ENCODE measurements around the gene RAB26.

Gene RAB26

GRCh38 chr16:2148714-2149629 is 547 bp downstream of the RAB26 start (continued):
- TF ChIP-seq KLF16 (tag by site-specific recombination; IDR thresholded peaks at IDR 0.05): no peak
- TF ChIP-seq KLF8 (tag by site-specific recombination; IDR thresholded peaks at IDR 0.05): no peak
- TF ChIP-seq ZBTB26 (tag by site-specific recombination; optimal IDR thresholded peaks at IDR 0.05): peak; percentile 55
- TF ChIP-seq ZBTB8A (tag by site-specific recombination; IDR thresholded peaks at IDR 0.05): 0 out of 2 replicates have a peak, but pooled peaks have one; percentile 19
- TF ChIP-seq ZNF623 (tag by site-specific recombination; IDR thresholded peaks at IDR 0.05): no peak
- TF ChIP-seq ZNF211 (tag by site-specific recombination; IDR thresholded peaks at IDR 0.05; ENCODE audit: low read depth): no peak
- TF ChIP-seq ZEB2 (tag by site-specific recombination; IDR thresholded peaks at IDR 0.05): no peak
- no peak for TF ChIP-seq ZNF510 (tag by site-specific recombination; IDR thresholded peaks at IDR 0.05; ENCODE audit: insufficient replicate concordance)
- TF ChIP-seq ZBTB7A (tag by site-specific recombination; IDR thresholded peaks at IDR 0.05; ENCODE audit: low read depth): no peak; the same call in 1 of the 2 replicates
- TF ChIP-seq ZNF530 (tag by site-specific recombination; IDR thresholded peaks at IDR 0.05; ENCODE audit: low read depth): no peak
- no peak for TF ChIP-seq ZNF2 (tag by site-specific recombination; IDR thresholded peaks at IDR 0.05)
- no peak for TF ChIP-seq ZNF10 (tag by site-specific recombination; IDR thresholded peaks at IDR 0.05)
- TF ChIP-seq ZNF366 (tag by site-specific recombination; conservative IDR thresholded peaks at IDR 0.05): no peak
- TF ChIP-seq ELK4 (IDR thresholded peaks at IDR 0.05; ENCODE audit: borderline replicate concordance, low read depth, low read length): no peak
- TF ChIP-seq GFI1B (tag by site-specific recombination; IDR thresholded peaks at IDR 0.05): no peak
- peak; percentile 55 for TF ChIP-seq GLIS2 (tag by site-specific recombination; IDR thresholded peaks at IDR 0.05)
- no peak for TF ChIP-seq SCRT1 (tag by site-specific recombination; IDR thresholded peaks at IDR 0.05; ENCODE audit: borderline replicate concordance)
- peak; percentile 43; the same call in 1 of the 2 replicates for TF ChIP-seq KLF10 (tag by site-specific recombination; IDR thresholded peaks at IDR 0.05)
- TF ChIP-seq KLF7 (tag by site-specific recombination; IDR thresholded peaks at IDR 0.05; ENCODE audit: borderline replicate concordance): no peak
- no peak for TF ChIP-seq OVOL3 (tag by site-specific recombination; IDR thresholded peaks at IDR 0.05)
- TF ChIP-seq ZNF571 (tag by site-specific recombination; IDR thresholded peaks at IDR 0.05): no peak
- no peak for TF ChIP-seq ZNF148 (tag by site-specific recombination; IDR thresholded peaks at IDR 0.05; ENCODE audit: borderline replicate concordance)
- no peak for TF ChIP-seq ZNF24 (tag by site-specific recombination; IDR thresholded peaks at IDR 0.05)
- TF ChIP-seq ZBTB1 (tag by site-specific recombination; IDR thresholded peaks at IDR 0.05): no peak
- no peak for TF ChIP-seq OSR2 (tag by site-specific recombination; IDR thresholded peaks at IDR 0.05)
- TF ChIP-seq PRDM2 (tag by site-specific recombination; IDR thresholded peaks at IDR 0.05; ENCODE audit: borderline replicate concordance): no peak
- TF ChIP-seq ZNF488 (tag by site-specific recombination; IDR thresholded peaks at IDR 0.05): no peak
- TF ChIP-seq ZNF561 (tag by site-specific recombination; IDR thresholded peaks at IDR 0.05; ENCODE audit: borderline replicate concordance): peak; percentile 80; the same call in 1 of the 2 replicates
- no peak for TF ChIP-seq ZNF473 (tag by site-specific recombination; IDR thresholded peaks at IDR 0.05)

Measured in HEK293 (cell line).